ENCODE results near the gene MRPS9. TPM values are rescaled to one million over a fixed set of nuclear protein-coding genes. Genes with fewer than 3 reads are reported as not detected.

Gene MRPS9
- total and polyA plus RNA-seq, 2 experiments from 2014 or later, result 64.7 to 78.9 TPM

- H3K4me1 ChIP-seq (ENCODE audit: insufficient read depth), result peaks cover 4% of the 10 kb centered on the region; the same call in 1 of the 2 replicates
- Mint-ChIP-seq H3K4me1 (peaks cover 14% of the 10 kb centered on the region), H3K27me3 (ENCODE audit: insufficient read depth, low read depth, poor library complexity) (peaks cover 9% of the 10 kb centered on the region), H3K36me3 (ENCODE audit: low read depth) (no peaks in the 10 kb centered on the region), H3K9me3 (no peaks in the 10 kb centered on the region; the same call in 2 of the 3 replicates), H3K4me3 (no peak overlapping the region), H3K27ac (no peak overlapping the region)
- H3K36me3 ChIP-seq (ENCODE audit: insufficient read depth), result no peaks in the 10 kb centered on the region
- H3F3A ChIP-seq (replicated peaks; ENCODE audit: low read depth), result no peaks in the 10 kb centered on the region
- no peak overlapping the region for H3K4me2 ChIP-seq
- H4K20me1 ChIP-seq (replicated peaks; ENCODE audit: insufficient read depth), result no peaks in the 10 kb centered on the region
- no peaks in the 10 kb centered on the region for H3K79me2 ChIP-seq (replicated peaks; ENCODE audit: insufficient read depth)
- peak; percentile 19; the same call in 2 of the 3 replicates for ATAC-seq
- no peak overlapping the region for H3K4me3 ChIP-seq
- H2AFZ ChIP-seq, result no peak overlapping the region
- no peak for TF ChIP-seq ZNF114 (CRISPR knock-in tag; IDR thresholded peaks at IDR 0.05)
- TF ChIP-seq EZH2 (IDR thresholded peaks at IDR 0.05; ENCODE audit: low read depth, unreplicated experiment), result no peak
- no peak for TF ChIP-seq ETS1 (IDR thresholded peaks at IDR 0.05)
- TF ChIP-seq ZNF462 (CRISPR knock-in tag; IDR thresholded peaks at IDR 0.05), result no peak
- TF ChIP-seq CTCF (conservative IDR thresholded peaks at IDR 0.05; ENCODE audit: low read depth in 2 of 2), result no peak
- no peak for TF ChIP-seq POLR2AphosphoS5 (IDR thresholded peaks at IDR 0.05; ENCODE audit: low read depth)
- TF ChIP-seq CREB1 (CRISPR knock-in tag; IDR thresholded peaks at IDR 0.05; ENCODE audit: low read depth), result no peak
- no peak for TF ChIP-seq EZH2phosphoT487 (IDR thresholded peaks at IDR 0.05; ENCODE audit: unreplicated experiment)
- TF ChIP-seq REST (IDR thresholded peaks at IDR 0.05; ENCODE audit: unreplicated experiment), result no peak
- no peak for TF ChIP-seq ZNF331 (CRISPR knock-in tag; IDR thresholded peaks at IDR 0.05; ENCODE audit: low read depth)
- no peak for TF ChIP-seq NANOG (IDR thresholded peaks at IDR 0.05; ENCODE audit: borderline replicate concordance)
- TF ChIP-seq JUNB (IDR thresholded peaks at IDR 0.05; ENCODE audit: unreplicated experiment), result no peak
- no peak for TF ChIP-seq STAT1 (IDR thresholded peaks at IDR 0.05; ENCODE audit: unreplicated experiment)
- H3K9me2 ChIP-seq (ENCODE audit: insufficient read depth), result no peaks in the 10 kb centered on the region
- H3K27me3 ChIP-seq (ENCODE audit: insufficient read depth), result no peaks in the 10 kb centered on the region
- H3K27ac ChIP-seq (ENCODE audit: low read depth), result no peak overlapping the region
- DNase-seq (ENCODE audit: low spot score), result no peak
These were observed 74.5 kb downstream of the MRPS9 start for GRCh38 chr2:105112345-105112744.

All from GM23338 (cell line).